ENCODE data around the gene DOK6.
A peak's percentile ranks its signal among the peaks of the same experiment; 100 is the strongest.

The DOK6 gene

GRCh38 chr18:69885355-69885754, 484.7 kb downstream of the DOK6 start:
- peaks cover 82% of the 10 kb centered on the region for H3K4me1 Mint-ChIP-seq (ENCODE audit: low read depth)
- H3K4me3 Mint-ChIP-seq: peak overlapping the region; percentile 53
- H3K9me3 Mint-ChIP-seq: peaks cover 1% of the 10 kb centered on the region
- H3K27me3 Mint-ChIP-seq: no peaks in the 10 kb centered on the region
- peaks cover 44% of the 10 kb centered on the region for H3K36me3 Mint-ChIP-seq (ENCODE audit: low read depth)
- peak overlapping the region; percentile 95 for H3K27ac Mint-ChIP-seq

- Mint-ChIP-seq H3K36me3 (ENCODE audit: low read depth) (peaks cover 44% of the 10 kb centered on the region), H3K27me3 (no peaks in the 10 kb centered on the region), H3K27ac (peak overlapping the region; percentile 95), H3K4me1 (ENCODE audit: low read depth) (peaks cover 87% of the 10 kb centered on the region), H3K4me3 (peak overlapping the region; percentile 53), H3K9me3 (peaks cover 2% of the 10 kb centered on the region)
Measured at GRCh38 chr18:69885841-69886531, 485.3 kb downstream of the DOK6 start.

DNA sequence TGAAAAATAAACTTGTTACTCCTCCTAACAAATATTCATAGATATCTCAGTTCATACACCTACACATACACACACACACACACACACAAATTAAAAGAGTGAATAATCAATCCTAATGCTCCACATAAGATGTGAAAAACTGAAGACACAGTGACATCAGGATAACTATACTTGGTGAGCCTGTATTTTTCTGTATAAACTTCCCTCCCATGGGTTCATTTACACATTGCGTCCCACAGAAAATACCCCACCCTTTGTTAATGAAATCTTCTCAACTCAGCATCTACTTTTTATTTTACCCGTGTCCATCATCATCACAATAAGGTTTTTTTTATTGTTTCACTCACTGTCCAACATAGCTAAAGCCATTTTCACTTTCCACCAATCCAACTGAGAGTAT, 486.6 kb downstream of the DOK6 start:
- Mint-ChIP-seq H3K4me3 (peak overlapping the region; percentile 9), H3K36me3 (ENCODE audit: low read depth) (peaks cover 52% of the 10 kb centered on the region), H3K9me3 (peaks cover 10% of the 10 kb centered on the region), H3K27ac (peak overlapping the region; percentile 87), H3K27me3 (no peaks in the 10 kb centered on the region), H3K4me1 (ENCODE audit: low read depth) (peaks cover 93% of the 10 kb centered on the region)

- H3K9me3 Mint-ChIP-seq: peaks cover 15% of the 10 kb centered on the region
- peak overlapping the region; percentile 97 for H3K27ac Mint-ChIP-seq
- H3K36me3 Mint-ChIP-seq (ENCODE audit: low read depth): peaks cover 69% of the 10 kb centered on the region
- H3K4me3 Mint-ChIP-seq: peak overlapping the region; percentile 47
- peaks cover 91% of the 10 kb centered on the region for H3K4me1 Mint-ChIP-seq (ENCODE audit: low read depth)
- no peaks in the 10 kb centered on the region for H3K27me3 Mint-ChIP-seq
Measured at GRCh38 chr18:69889009-69889408, 488.3 kb downstream of the DOK6 start.

GRCh38 chr18:69890558-69890957, 489.9 kb downstream of the DOK6 start:
- Mint-ChIP-seq H3K4me3 (peak overlapping the region; percentile 27), H3K4me1 (ENCODE audit: low read depth) (peaks cover 87% of the 10 kb centered on the region), H3K9me3 (peaks cover 16% of the 10 kb centered on the region), H3K27me3 (no peaks in the 10 kb centered on the region), H3K27ac (peak overlapping the region; percentile 97), H3K36me3 (ENCODE audit: low read depth) (peaks cover 71% of the 10 kb centered on the region)

- H3K27ac Mint-ChIP-seq: no peak overlapping the region
- H3K4me1 Mint-ChIP-seq (ENCODE audit: low read depth): peaks cover 89% of the 10 kb centered on the region
- H3K9me3 Mint-ChIP-seq: peaks cover 16% of the 10 kb centered on the region
- peaks cover 63% of the 10 kb centered on the region for H3K36me3 Mint-ChIP-seq (ENCODE audit: low read depth)
- no peaks in the 10 kb centered on the region for H3K27me3 Mint-ChIP-seq
- no peak overlapping the region for H3K4me3 Mint-ChIP-seq
Measured at GRCh38 chr18:69894467-69894866, 493.8 kb downstream of the DOK6 start.

- Mint-ChIP-seq H3K9me3 (peaks cover 20% of the 10 kb centered on the region), H3K4me3 (peak overlapping the region; percentile 38), H3K27me3 (no peaks in the 10 kb centered on the region), H3K4me1 (ENCODE audit: low read depth) (peaks cover 87% of the 10 kb centered on the region), H3K27ac (peak overlapping the region; percentile 99), H3K36me3 (ENCODE audit: low read depth) (peaks cover 70% of the 10 kb centered on the region)
Measured at GRCh38 chr18:69895066-69896047, 494.7 kb downstream of the DOK6 start.

DNA sequence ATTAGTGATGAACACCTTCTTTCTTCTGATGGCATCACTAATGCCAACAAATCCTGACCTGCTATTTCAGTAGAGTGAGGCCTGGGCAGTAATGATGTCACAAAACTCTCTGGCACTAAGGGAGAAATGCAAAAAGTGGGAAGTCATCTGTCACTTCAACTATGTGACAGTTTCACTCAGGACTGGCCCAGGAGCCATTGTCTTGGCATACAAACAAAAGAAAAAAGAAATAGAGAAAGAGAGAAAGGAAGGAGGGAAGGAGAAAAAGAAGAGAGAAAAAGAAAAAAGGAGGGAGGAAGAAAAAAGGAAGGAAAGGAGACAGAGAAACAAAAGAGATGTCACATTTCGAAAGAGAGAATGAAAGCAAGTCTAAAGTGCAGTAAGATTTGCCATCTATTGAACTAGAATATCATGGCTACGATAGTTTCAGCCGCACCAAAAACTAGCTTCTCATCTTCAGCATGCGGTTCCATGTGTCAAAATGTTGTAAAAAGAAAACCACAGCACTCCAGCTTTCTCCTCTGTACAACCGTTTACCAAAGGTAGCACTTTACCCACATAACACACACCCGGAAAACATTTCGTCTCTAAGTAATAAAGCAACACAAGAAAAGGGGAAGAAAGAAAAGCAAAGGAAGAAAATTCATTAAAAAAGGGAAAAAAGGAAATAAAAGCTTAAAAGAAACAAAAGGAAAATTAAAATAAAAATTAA, 496.9 kb downstream of the DOK6 start:
- peaks cover 80% of the 10 kb centered on the region for H3K4me1 Mint-ChIP-seq (ENCODE audit: low read depth)
- H3K9me3 Mint-ChIP-seq: peaks cover 10% of the 10 kb centered on the region
- H3K27me3 Mint-ChIP-seq: no peaks in the 10 kb centered on the region
- H3K27ac Mint-ChIP-seq: peak overlapping the region; percentile 99
- peak overlapping the region; percentile 81 for H3K4me3 Mint-ChIP-seq
- peaks cover 64% of the 10 kb centered on the region for H3K36me3 Mint-ChIP-seq (ENCODE audit: low read depth)

DNA sequence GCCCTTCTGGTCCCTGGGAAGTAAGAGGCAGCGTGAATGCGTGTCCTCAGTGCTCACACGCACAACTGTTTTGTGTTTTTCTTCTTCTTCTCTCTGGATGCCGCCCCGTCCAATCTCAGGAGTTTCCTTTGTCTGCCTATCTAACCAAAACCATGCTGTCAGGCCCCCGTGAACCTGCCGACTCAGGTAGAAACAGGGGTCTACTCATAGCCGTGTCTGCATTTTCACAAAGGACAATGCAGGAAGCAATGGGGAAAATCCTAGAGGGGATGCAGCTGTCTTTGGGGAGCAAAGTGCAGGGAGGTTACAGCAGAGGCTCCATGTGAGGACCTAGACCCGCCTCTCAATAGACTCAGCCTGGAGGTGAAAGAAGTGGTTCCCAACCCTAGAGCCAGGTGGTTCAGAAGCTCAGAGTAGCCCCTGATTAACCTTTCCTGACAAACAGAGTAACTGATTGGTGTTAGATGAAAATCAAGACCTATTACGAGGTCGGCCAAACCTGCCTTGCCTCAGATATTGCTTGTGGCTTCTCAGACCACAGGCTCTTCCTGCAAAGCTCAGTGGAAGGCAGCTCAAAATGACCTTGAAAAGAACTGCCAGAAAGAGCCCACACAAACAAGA, 497.7 kb downstream of the DOK6 start:
- Mint-ChIP-seq H3K4me3 (peak overlapping the region; percentile 81), H3K36me3 (ENCODE audit: low read depth) (peaks cover 63% of the 10 kb centered on the region), H3K9me3 (peaks cover 10% of the 10 kb centered on the region), H3K4me1 (ENCODE audit: low read depth) (peaks cover 77% of the 10 kb centered on the region), H3K27ac (peak overlapping the region; percentile 99), H3K27me3 (no peaks in the 10 kb centered on the region)
